Caco-2 (cell line): ENCODE results near the gene DPY19L3. TPM values are rescaled to one million over a fixed set of nuclear protein-coding genes. Genes with fewer than 3 reads are reported as not detected.

Experiments
- BruUV-seq: library from RNA; stranded (reverse); fragments of 400-500 nt; replicated peaks from 2 replicates; lab custom pipeline; 2021; lab: Mats Ljungman, UMichigan
- CTCF ChIA-PET: fragments of 300-600 bp; sonication (Branson Sonifier 250); formaldehyde crosslinking; loops from one replicate; lab custom pipeline; 2022; ENCODE audit warnings: antibody characterized with exemption; lab: Charles Lee
- POLR2A ChIA-PET: fragments of 300-600 bp; sonication (Branson Sonifier 250); formaldehyde crosslinking; loops from one replicate; lab custom pipeline; 2022; ENCODE audit warnings: antibody characterized with exemption; lab: Charles Lee
- DNase-seq, 2 experiments: peaks; one replicate each; pipeline versions ENCODE4 v3.0.0 to v3.0.0-alpha.2; 2020 to 2022
- H3K27me3 ChIP-seq: replicated peaks from 2 replicates; pipeline ENCODE4 v1.6.0; 2011; ENCODE audit warnings: low read length; ENCODE audit not compliant: control insufficient read depth, insufficient read depth
- H3K36me3 ChIP-seq: 2 replicates; pipeline ENCODE4 v1.5.1; 2011; ENCODE audit warnings: low read length; ENCODE audit not compliant: control insufficient read depth, insufficient read depth
- H3K4me1 ChIP-seq: fragments of 250-450 bp; sonication (Bioruptor Pico); 2 replicates; pipeline ENCODE4 v1.5.1; 2020; ENCODE audit warnings: mild to moderate bottlenecking
- H3K4me3 ChIP-seq: 2 replicates; pipeline ENCODE4 v1.5.1; 2011; ENCODE audit warnings: low read depth, mild to moderate bottlenecking, control low read depth, low read length
- H3K9me3 ChIP-seq: fragments of 250-450 bp; sonication (Bioruptor Pico); 2 replicates; pipeline ENCODE4 v1.5.1; 2020; ENCODE audit warnings: mild to moderate bottlenecking, moderate library complexity
- H3K27ac Mint-ChIP-seq: one replicate; pipeline ENCODE4 v1.8.0; 2022; ENCODE audit warnings: mixed read lengths; ENCODE audit not compliant: unreplicated experiment
- H3K27me3 Mint-ChIP-seq: one replicate; pipeline ENCODE4 v1.8.0; 2022; ENCODE audit warnings: mixed read lengths; ENCODE audit not compliant: insufficient read depth, unreplicated experiment
- H3K36me3 Mint-ChIP-seq: one replicate; pipeline ENCODE4 v1.8.0; 2022; ENCODE audit warnings: mild to moderate bottlenecking, mixed read lengths; ENCODE audit not compliant: insufficient read depth, unreplicated experiment
- H3K4me1 Mint-ChIP-seq: one replicate; pipeline ENCODE4 v1.8.0; 2022; ENCODE audit warnings: low read depth, mixed read lengths; ENCODE audit not compliant: unreplicated experiment
- H3K4me3 Mint-ChIP-seq: one replicate; pipeline ENCODE4 v1.8.0; 2022; ENCODE audit warnings: mild to moderate bottlenecking, moderate library complexity, mixed read lengths; ENCODE audit not compliant: unreplicated experiment
- H3K9me3 Mint-ChIP-seq: one replicate; pipeline ENCODE4 v1.8.0; 2022; ENCODE audit warnings: mixed read lengths; ENCODE audit not compliant: unreplicated experiment
- CTCF ChIP-seq, 2 experiments: fragments of 200-600 bp in 1 of 2; IDR thresholded peaks; 1 replicate in 1 of 2; 2 replicates in 1 of 2; pipeline versions ENCODE4 v1.5.1 to v1.8.0; 2011 to 2022; ENCODE audit warnings: antibody characterized with exemption in 1 of 2, control low read depth in 1 of 2, inconsistent platforms in 1 of 2, low read depth in 1 of 2, low read length in 1 of 2, mild to moderate bottlenecking in 1 of 2, moderate library complexity in 1 of 2; ENCODE audit not compliant: insufficient read depth in 1 of 2, severe bottlenecking in 1 of 2, unreplicated experiment in 1 of 2
- intact Hi-C: fragments of 100-400 bp; cut with micrococcal nuclease; formaldehyde crosslinking; loops from one replicate; pipeline ENCODE4 v1.10.0; 2022; ENCODE audit not compliant: unreplicated experiment
- total RNA-seq: library from RNA; stranded (reverse); gene quantifications from 2 replicates; pipeline ENCODE4 v1.2.3, GENCODE V29; 2022

DPY19L3 gene
- total RNA-seq, 1 experiment from 2014 or later = 40.7 TPM

- Histone ChIP-seq H3K4me1 (no peaks in the 10 kb centered on the region), H3K36me3 (no peaks in the 10 kb centered on the region), H3K4me3 (no peak overlapping the region), H3K9me3 (no peaks in the 10 kb centered on the region), H3K27me3 (no peaks in the 10 kb centered on the region)
- DNase-seq = no peak
- ChIA-PET CTCF (no interaction called here), POLR2A (no interaction called here)
- BruUV-seq = no TSS peak
- Mint-ChIP-seq H3K27me3 (no peaks in the 10 kb centered on the region), H3K27ac (no peak overlapping the region), H3K4me3 (no peak overlapping the region), H3K4me1 (no peaks in the 10 kb centered on the region), H3K9me3 (no peaks in the 10 kb centered on the region), H3K36me3 (peaks cover 4% of the 10 kb centered on the region)
- no peak for TF ChIP-seq CTCF (IDR thresholded peaks at IDR 0.05; ENCODE audit: insufficient read depth in 1 of 2, low read depth in 1 of 2, low read length in 1 of 2, severe bottlenecking in 1 of 2, unreplicated experiment in 1 of 2)
- intact Hi-C loops = no loop called here
Observed at GRCh38 chr19:32450217-32450616, 44.6 kb downstream of the DPY19L3 start.

GRCh38 chr19:32453736-32454135 is 48.2 kb downstream of the DPY19L3 start:
- TF ChIP-seq CTCF (IDR thresholded peaks at IDR 0.05; ENCODE audit: insufficient read depth in 1 of 2, low read depth in 1 of 2, low read length in 1 of 2, severe bottlenecking in 1 of 2, unreplicated experiment in 1 of 2) = no peak
- no peaks in the 10 kb centered on the region for H3K4me1 Mint-ChIP-seq
- no TSS peak for BruUV-seq
- ChIA-PET POLR2A (no interaction called here), CTCF (no interaction called here)
- H3K9me3 Mint-ChIP-seq = no peaks in the 10 kb centered on the region
- no peak overlapping the region for H3K27ac Mint-ChIP-seq
- peaks cover 16% of the 10 kb centered on the region for H3K36me3 Mint-ChIP-seq
- H3K9me3 ChIP-seq = no peaks in the 10 kb centered on the region
- H3K4me1 ChIP-seq = no peaks in the 10 kb centered on the region
- H3K27me3 Mint-ChIP-seq = no peaks in the 10 kb centered on the region
- no peaks in the 10 kb centered on the region for H3K27me3 ChIP-seq
- H3K36me3 ChIP-seq = no peaks in the 10 kb centered on the region; the same call in 1 of the 2 replicates
- intact Hi-C loops = no loop called here
- no peak for DNase-seq
- H3K4me3 Mint-ChIP-seq = no peak overlapping the region
- no peak overlapping the region for H3K4me3 ChIP-seq

GRCh38 chr19:32456406-32456805 is 50.8 kb downstream of the DPY19L3 start:
- Mint-ChIP-seq H3K4me3 (no peak overlapping the region), H3K9me3 (no peaks in the 10 kb centered on the region), H3K27ac (no peak overlapping the region), H3K4me1 (no peaks in the 10 kb centered on the region), H3K27me3 (no peaks in the 10 kb centered on the region), H3K36me3 (peaks cover 16% of the 10 kb centered on the region)
- intact Hi-C loops = no loop called here
- no TSS peak for BruUV-seq
- ChIA-PET CTCF (no interaction called here), POLR2A (no interaction called here)
- Histone ChIP-seq H3K36me3 (no peaks in the 10 kb centered on the region; the same call in 1 of the 2 replicates), H3K9me3 (no peaks in the 10 kb centered on the region), H3K4me1 (no peaks in the 10 kb centered on the region), H3K27me3 (no peaks in the 10 kb centered on the region), H3K4me3 (no peak overlapping the region)
- TF ChIP-seq CTCF (IDR thresholded peaks at IDR 0.05; ENCODE audit: insufficient read depth in 1 of 2, low read depth in 1 of 2, low read length in 1 of 2, severe bottlenecking in 1 of 2, unreplicated experiment in 1 of 2) = no peak
- DNase-seq = no peak
